ENCODE measurements around the gene LTB. TPM values are rescaled to one million over a fixed set of nuclear protein-coding genes. Genes with fewer than 3 reads are reported as not detected.

The LTB gene
- total and polyA plus RNA-seq, 2 of the 13 experiments (the other 11 are each of a cell fraction or from before 2014, with no cell fraction given) = 0.09 to 0.22 TPM

- TF ChIP-seq ZNF776 (CRISPR knock-in tag; IDR thresholded peaks at IDR 0.05) = peak; percentile 67
- peak; percentile 81; the same call in 1 of the 2 replicates for TF ChIP-seq ZNF891 (CRISPR knock-in tag; IDR thresholded peaks at IDR 0.05)
- 0 out of 2 replicates have a peak, but pooled peaks have one; percentile 25 for TF ChIP-seq ZNF205 (CRISPR knock-in tag; IDR thresholded peaks at IDR 0.05)
- TF ChIP-seq STAG1 (CRISPR knock-in tag; IDR thresholded peaks at IDR 0.05) = no peak
- TF ChIP-seq GRHL1 (CRISPR knock-in tag; conservative IDR thresholded peaks at IDR 0.05) = no peak
- peak; percentile 16; the same call in 1 of the 2 replicates for TF ChIP-seq POGZ (CRISPR knock-in tag; IDR thresholded peaks at IDR 0.05)
- TF ChIP-seq NFYB (CRISPR knock-in tag; IDR thresholded peaks at IDR 0.05) = no peak
- TF ChIP-seq ZNF24 (IDR thresholded peaks at IDR 0.05) = peak; percentile 44; the same call in 1 of the 2 replicates
- TF ChIP-seq MNT (IDR thresholded peaks at IDR 0.05) = no peak
- no peak for TF ChIP-seq MTA3 (CRISPR knock-in tag; IDR thresholded peaks at IDR 0.05)
- peak; percentile 86 for TF ChIP-seq ZNF746 (CRISPR knock-in tag; IDR thresholded peaks at IDR 0.05)
- TF ChIP-seq ZNF329 (CRISPR knock-in tag; IDR thresholded peaks at IDR 0.05; ENCODE audit: low read depth) = peak; percentile 19; the same call in 1 of the 2 replicates
- TF ChIP-seq SMARCE1 (IDR thresholded peaks at IDR 0.05; ENCODE audit: borderline replicate concordance) = no peak
- no peak for TF ChIP-seq ZNF362 (CRISPR knock-in tag; IDR thresholded peaks at IDR 0.05; ENCODE audit: borderline replicate concordance)
- no peak for TF ChIP-seq NFE2L2 (IDR thresholded peaks at IDR 0.05; ENCODE audit: low read length)
- TF ChIP-seq USF2 (IDR thresholded peaks at IDR 0.05; ENCODE audit: low read depth, low read length) = no peak
- no peak for TF ChIP-seq USF2 (CRISPR knock-in tag; IDR thresholded peaks at IDR 0.05; ENCODE audit: borderline replicate concordance)
- peak; percentile 56; the same call in 1 of the 2 replicates for TF ChIP-seq POLR2AphosphoS5 (IDR thresholded peaks at IDR 0.05; ENCODE audit: low read depth, low read length)
- no peak for TF ChIP-seq MAFF (IDR thresholded peaks at IDR 0.05; ENCODE audit: low read depth, low read length)
- TF ChIP-seq MTERF4 (CRISPR knock-in tag; IDR thresholded peaks at IDR 0.05) = no peak
- no peak for TF ChIP-seq MLLT10 (CRISPR knock-in tag; IDR thresholded peaks at IDR 0.05)
- TF ChIP-seq YEATS2 (CRISPR knock-in tag; IDR thresholded peaks at IDR 0.05; ENCODE audit: borderline replicate concordance) = peak; percentile 95
Observed at GRCh38 chr6:31620586-31621319, 38.5 kb upstream of the LTB start, which contains the start of gene PRRC2A (continued).
